Measurements from ENCODE around the gene TBC1D16.
A peak's percentile ranks its signal among the peaks of the same experiment; 100 is the strongest.

Gene TBC1D16

GRCh38 chr17:80035687-80035936 is at the start of gene TBC1D16:
TBC1D16 (minus strand) TSS chr17:80035872; CDS start chr17:80013547, 22,325 bp downstream.
- no peak for DNase-seq (ENCODE audit: low read depth)
- TF ChIP-seq MYC (IDR thresholded peaks at IDR 0.05; ENCODE audit: low read depth, low read length) (no peak), POLR2A (IDR thresholded peaks at IDR 0.05; ENCODE audit: extremely low read depth, insufficient read length) (no peak), MAX (IDR thresholded peaks at IDR 0.05; ENCODE audit: low read depth, low read length) (no peak), CTCF (IDR thresholded peaks at IDR 0.05; ENCODE audit: low read depth, low read length) (no peak)
- peak within 1 kb of the TSS; percentile 49 for H3K4me3 ChIP-seq (ENCODE audit: low read depth, low read length)

DNA sequence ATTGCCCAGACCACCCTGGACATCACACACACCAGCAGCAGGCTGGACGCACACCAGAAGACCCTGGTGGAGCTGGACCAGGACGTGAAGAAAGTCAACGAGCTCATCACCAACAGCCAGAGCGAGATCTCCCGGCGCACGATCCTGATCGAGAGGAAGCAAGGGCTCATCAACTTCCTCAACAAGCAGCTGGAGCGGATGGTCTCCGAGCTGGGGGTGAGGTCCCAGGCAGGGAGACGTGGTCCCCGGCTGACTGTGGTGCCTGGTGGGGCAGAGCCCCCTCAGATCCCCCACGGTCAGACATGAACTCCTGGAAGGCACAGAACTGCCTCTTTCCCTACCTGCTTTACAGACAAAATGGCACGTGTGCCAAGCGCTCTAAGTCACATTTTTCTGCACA is 49.1 kb upstream of the TBC1D16 start:
- no peak overlapping the region for H3K4me3 ChIP-seq (ENCODE audit: low read depth, low read length)
- no peak for TF ChIP-seq CTCF (IDR thresholded peaks at IDR 0.05; ENCODE audit: low read depth, low read length)
- no peak for TF ChIP-seq POLR2A (IDR thresholded peaks at IDR 0.05; ENCODE audit: extremely low read depth, insufficient read length)
- TF ChIP-seq MAX (IDR thresholded peaks at IDR 0.05; ENCODE audit: low read depth, low read length), result no peak
- no peak for TF ChIP-seq MYC (IDR thresholded peaks at IDR 0.05; ENCODE audit: low read depth, low read length)
- DNase-seq (ENCODE audit: low read depth), result no peak

GRCh38 chr17:80083136-80083661 is 47.5 kb upstream of the TBC1D16 start:
- DNase-seq (ENCODE audit: low read depth), result no peak
- no peak for TF ChIP-seq MYC (IDR thresholded peaks at IDR 0.05; ENCODE audit: low read depth, low read length)
- TF ChIP-seq POLR2A (IDR thresholded peaks at IDR 0.05; ENCODE audit: extremely low read depth, insufficient read length), result no peak
- TF ChIP-seq CTCF (IDR thresholded peaks at IDR 0.05; ENCODE audit: low read depth, low read length), result no peak
- TF ChIP-seq MAX (IDR thresholded peaks at IDR 0.05; ENCODE audit: low read depth, low read length), result no peak
- no peak overlapping the region for H3K4me3 ChIP-seq (ENCODE audit: low read depth, low read length)

DNA sequence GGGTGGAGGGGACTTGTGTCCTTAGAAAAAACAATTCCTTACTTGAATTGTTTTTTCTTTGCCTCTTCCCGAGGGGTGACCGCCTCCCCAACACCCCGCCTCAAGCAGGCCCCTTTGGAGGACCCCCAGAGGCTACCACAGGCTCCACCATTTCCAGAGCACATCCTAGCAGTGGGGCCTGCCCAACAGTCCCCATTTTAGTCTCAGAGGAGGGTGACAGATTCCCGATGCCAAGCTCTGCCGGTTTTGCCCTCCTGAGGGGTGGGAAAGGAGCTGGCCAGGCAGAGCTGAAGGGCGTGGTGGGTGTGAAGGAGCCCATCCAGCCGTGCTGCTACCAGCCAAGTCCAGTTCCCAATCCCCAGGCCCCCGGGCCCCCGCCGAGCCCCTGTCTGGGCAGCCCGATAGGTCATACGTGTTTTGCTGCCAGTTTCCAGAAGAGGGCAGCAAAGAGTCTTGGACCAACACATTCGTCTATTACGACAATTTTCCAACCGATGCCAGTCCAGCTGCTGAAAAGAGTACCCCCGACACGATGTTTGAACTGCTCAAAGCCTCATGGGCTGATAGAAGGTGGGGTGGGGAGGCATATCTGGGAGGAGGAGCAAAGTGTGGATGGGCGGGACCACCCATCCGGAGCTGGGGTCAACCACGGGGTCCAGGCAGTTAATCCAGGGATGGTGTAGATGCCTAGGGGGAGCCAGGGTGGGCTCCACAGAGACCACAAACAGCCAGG is 46.9 kb upstream of the TBC1D16 start:
- TF ChIP-seq MAX (IDR thresholded peaks at IDR 0.05; ENCODE audit: low read depth, low read length) (0 out of 2 replicates have a peak, but pooled peaks have one; percentile 5), CTCF (IDR thresholded peaks at IDR 0.05; ENCODE audit: low read depth, low read length) (peak; percentile 51), MYC (IDR thresholded peaks at IDR 0.05; ENCODE audit: low read depth, low read length) (no peak)
- H3K4me3 ChIP-seq (ENCODE audit: low read depth, low read length), result no peak overlapping the region
- peak; percentile 79 for DNase-seq (ENCODE audit: low read depth)

- no peak for DNase-seq (ENCODE audit: low read depth)
- TF ChIP-seq MYC (IDR thresholded peaks at IDR 0.05; ENCODE audit: low read depth, low read length) (no peak), CTCF (IDR thresholded peaks at IDR 0.05; ENCODE audit: low read depth, low read length) (no peak), MAX (IDR thresholded peaks at IDR 0.05; ENCODE audit: low read depth, low read length) (no peak), POLR2A (IDR thresholded peaks at IDR 0.05; ENCODE audit: extremely low read depth, insufficient read length) (no peak)
Measured at GRCh38 chr17:80081596-80081995, 45.9 kb upstream of the TBC1D16 start.

More at GRCh38 chr17:80081596-80081995, 45.9 kb upstream of the TBC1D16 start:
- no peak overlapping the region for H3K4me3 ChIP-seq (ENCODE audit: low read depth, low read length)
